Measurements from ENCODE around the gene ZFP91.

The ZFP91 gene

GRCh38 chr11:58617976-58618557 lies 39.2 kb downstream of the ZFP91 start:
- Histone ChIP-seq H3K4me3 (replicated peaks; ENCODE audit: insufficient read depth, low read length) (no peak overlapping the region), H3K27ac (replicated peaks) (no peak overlapping the region), H3K27me3 (ENCODE audit: insufficient read depth, poor library complexity, severe bottlenecking) (no peaks in the 10 kb centered on the region)
- TF ChIP-seq, protein P1, sequence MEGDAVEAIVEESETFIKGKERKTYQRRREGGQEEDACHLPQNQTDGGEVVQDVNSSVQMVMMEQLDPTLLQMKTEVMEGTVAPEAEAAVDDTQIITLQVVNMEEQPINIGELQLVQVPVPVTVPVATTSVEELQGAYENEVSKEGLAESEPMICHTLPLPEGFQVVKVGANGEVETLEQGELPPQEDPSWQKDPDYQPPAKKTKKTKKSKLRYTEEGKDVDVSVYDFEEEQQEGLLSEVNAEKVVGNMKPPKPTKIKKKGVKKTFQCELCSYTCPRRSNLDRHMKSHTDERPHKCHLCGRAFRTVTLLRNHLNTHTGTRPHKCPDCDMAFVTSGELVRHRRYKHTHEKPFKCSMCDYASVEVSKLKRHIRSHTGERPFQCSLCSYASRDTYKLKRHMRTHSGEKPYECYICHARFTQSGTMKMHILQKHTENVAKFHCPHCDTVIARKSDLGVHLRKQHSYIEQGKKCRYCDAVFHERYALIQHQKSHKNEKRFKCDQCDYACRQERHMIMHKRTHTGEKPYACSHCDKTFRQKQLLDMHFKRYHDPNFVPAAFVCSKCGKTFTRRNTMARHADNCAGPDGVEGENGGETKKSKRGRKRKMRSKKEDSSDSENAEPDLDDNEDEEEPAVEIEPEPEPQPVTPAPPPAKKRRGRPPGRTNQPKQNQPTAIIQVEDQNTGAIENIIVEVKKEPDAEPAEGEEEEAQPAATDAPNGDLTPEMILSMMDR (IDR thresholded peaks at IDR 0.05; ENCODE audit: insufficient read depth, low read length) = no peak
- TF ChIP-seq REST (IDR thresholded peaks at IDR 0.05; ENCODE audit: insufficient replicate concordance, low read depth) = no peak
- DNase-seq (ENCODE audit: low read depth in 1 of 2, low spot score in 1 of 2) = no peak

GRCh38 chr11:58621586-58622262 lies 42.9 kb downstream of the ZFP91 start:
- Histone ChIP-seq H3K27me3 (ENCODE audit: insufficient read depth, poor library complexity, severe bottlenecking) (no peaks in the 10 kb centered on the region), H3K27ac (replicated peaks) (no peak overlapping the region), H3K4me3 (replicated peaks; ENCODE audit: insufficient read depth, low read length) (no peak overlapping the region)
- no peak for DNase-seq (ENCODE audit: low read depth in 1 of 2, low spot score in 1 of 2)
- TF ChIP-seq POLR2AphosphoS5 (IDR thresholded peaks at IDR 0.05; ENCODE audit: low read depth) (no peak), GABPA (IDR thresholded peaks at IDR 0.05; ENCODE audit: low read depth) (no peak), SPI1 (IDR thresholded peaks at IDR 0.05; ENCODE audit: borderline replicate concordance, low read depth) (no peak), REST (IDR thresholded peaks at IDR 0.05; ENCODE audit: insufficient replicate concordance, low read depth) (no peak)
- TF ChIP-seq, protein P1 (IDR thresholded peaks at IDR 0.05; ENCODE audit: insufficient read depth, low read length) = no peak

- no peak for DNase-seq (ENCODE audit: low read depth in 1 of 2, low spot score in 1 of 2)
- Histone ChIP-seq H3K4me3 (replicated peaks; ENCODE audit: insufficient read depth, low read length) (no peak within 1 kb of the TSS), H3K27me3 (ENCODE audit: insufficient read depth, poor library complexity, severe bottlenecking) (no peaks in the 10 kb centered on the region), H3K27ac (replicated peaks) (no peak within 1 kb of the TSS)
- TF ChIP-seq REST (IDR thresholded peaks at IDR 0.05; ENCODE audit: insufficient replicate concordance, low read depth) (no peak), GABPA (IDR thresholded peaks at IDR 0.05; ENCODE audit: low read depth) (no peak)
Measured at GRCh38 chr11:58622344-58622743, 43.5 kb downstream of the ZFP91 start, which contains the start of gene CNTF. CNTF (plus strand) TSS chr11:58622665; CDS start chr11:58622753, 88 bp downstream.

All from HL-60 (cell line).